ENCODE data around the gene GPBAR1.

GRCh38 chr2:218270721-218271486, 10.1 kb downstream of the GPBAR1 start:
- TF ChIP-seq TAF1 (IDR thresholded peaks at IDR 0.05; ENCODE audit: borderline replicate concordance, low read depth, low read length) = no peak
- no peak for TF ChIP-seq POLR2AphosphoS5 (IDR thresholded peaks at IDR 0.05; ENCODE audit: low read depth, low read length)
- no peak for TF ChIP-seq POLR2A (IDR thresholded peaks at IDR 0.05; ENCODE audit: low read depth, low read length)

Measured in GM12892 (cell line).